HG02642 (cell line): ENCODE data around the gene OR4E1.
"Not testable (repeated sequence)": the region's sequence is repeated elsewhere in the genome, so short reads cannot be mapped to it uniquely, and the experiment has no call there.

ENCODE experiments used
- ATAC-seq: cut with Tn5 transposase; IDR thresholded peaks from one replicate; pipeline ENCODE4 v1.9.1; 2021; ENCODE audit warnings: mild to moderate bottlenecking; ENCODE audit not compliant: unreplicated experiment, poor library complexity

OR4E1 gene

GRCh38 chr14:21654215-21654614 is 19.4 kb downstream of the OR4E1 start:
- no peak for ATAC-seq

- no peak for ATAC-seq
Measured at GRCh38 chr14:21653331-21653885, 20.2 kb downstream of the OR4E1 start, which contains the start of gene OR4E2. Gene OR4E2, plus strand, starts transcription at chr14:21653835. Its CDS starts 11,248 bp downstream, at chr14:21665083.

DNA sequence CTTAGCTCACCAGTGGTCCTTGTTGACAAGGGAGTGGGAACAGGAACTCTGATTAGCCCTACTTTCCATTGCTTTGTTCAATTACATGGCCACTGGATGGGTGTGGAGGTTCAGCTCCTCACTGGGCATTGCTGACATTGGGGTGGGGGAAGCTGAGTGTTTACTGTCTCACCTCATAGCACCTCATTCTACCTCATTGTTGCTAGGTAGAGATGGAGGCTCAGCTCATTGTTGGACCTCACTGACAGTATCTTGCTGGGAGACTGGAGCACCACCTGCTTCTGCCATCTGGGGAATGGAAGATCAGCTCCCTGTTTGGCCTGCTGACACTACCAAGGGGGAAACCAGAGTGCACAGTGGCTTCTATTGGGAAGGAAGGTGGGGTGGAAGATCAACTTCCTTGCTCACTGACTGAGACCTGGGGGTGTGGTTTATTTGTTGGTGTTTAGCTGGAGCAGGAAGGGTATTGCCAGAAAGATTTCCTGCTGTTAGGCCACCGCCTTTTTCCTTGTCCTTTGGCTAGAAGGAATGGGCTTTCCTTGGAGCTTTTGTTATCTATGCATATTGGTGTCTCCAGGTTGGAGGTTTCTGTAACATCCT is 21.3 kb downstream of the OR4E1 start:
- ATAC-seq = no peak

DNA sequence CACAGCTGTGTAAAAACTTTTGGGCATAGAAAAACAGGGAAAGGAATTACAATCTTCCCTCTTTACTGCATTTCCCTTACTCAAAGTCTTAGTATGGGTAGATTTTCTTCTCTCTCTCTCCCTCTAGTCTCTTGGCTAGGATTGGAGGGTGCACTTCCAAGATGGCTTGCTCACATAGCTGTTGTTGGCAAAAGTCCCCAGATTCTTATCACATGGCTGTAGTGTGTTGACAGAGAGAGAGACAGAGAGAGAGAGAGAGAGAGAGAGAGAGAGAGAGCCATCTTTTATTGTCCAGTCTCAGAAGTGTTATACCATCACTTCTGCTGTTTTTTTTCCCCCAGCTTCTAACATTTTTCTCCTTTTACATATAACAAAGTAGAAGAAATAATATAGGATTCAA is 26.2 kb downstream of the OR4E1 start:
- no peak for ATAC-seq

GRCh38 chr14:21643407-21643806 is 30.2 kb downstream of the OR4E1 start:
- ATAC-seq = no peak

DNA sequence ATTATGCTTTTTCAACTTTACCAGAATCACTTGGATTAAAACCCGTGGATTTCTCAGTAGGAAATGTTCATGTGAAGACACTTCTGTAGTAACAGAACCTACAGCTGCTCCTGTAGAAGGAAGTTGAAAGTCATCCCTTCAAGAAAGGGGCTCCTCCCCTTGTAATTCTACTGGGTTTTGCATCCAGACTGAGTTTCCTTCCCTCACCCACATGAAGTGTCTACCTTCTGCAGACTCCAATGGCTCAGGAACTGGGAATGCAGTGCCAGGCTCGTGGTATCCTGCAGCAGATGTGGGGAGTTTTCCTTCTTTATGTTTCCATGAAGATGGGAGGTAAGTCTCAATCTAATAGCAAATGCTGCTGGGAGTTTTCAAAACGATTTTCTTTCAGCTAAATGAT is 30.9 kb downstream of the OR4E1 start:
- ATAC-seq = no peak

DNA sequence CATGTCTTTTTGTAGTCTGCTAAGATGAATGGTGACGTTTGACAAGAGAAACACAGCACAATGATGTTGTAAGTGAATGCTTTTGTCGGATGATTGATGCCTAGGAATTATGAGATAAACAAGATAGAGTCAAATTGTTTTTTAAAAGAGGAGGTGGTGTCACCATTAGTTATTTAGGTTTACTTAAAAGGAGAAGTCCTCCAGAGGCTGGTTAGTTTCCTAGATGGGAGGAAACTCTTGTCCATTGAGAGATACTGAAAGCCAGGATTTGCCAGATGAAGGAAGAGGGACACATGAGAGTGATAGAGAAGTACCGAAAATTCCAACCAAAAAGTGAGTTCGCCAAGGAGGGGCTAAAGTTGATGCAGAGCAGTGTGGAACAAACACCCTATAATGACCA is 38.8 kb downstream of the OR4E1 start, which contains the start of gene OR10G2:
Gene OR10G2 (minus strand): TSS at position 101 of the 400 bp plus-strand sequence. CDS start 98 bp downstream, at position 3.
- ATAC-seq = no peak

GRCh38 chr14:21631084-21631483 is 42.5 kb downstream of the OR4E1 start:
- no peak for ATAC-seq

DNA sequence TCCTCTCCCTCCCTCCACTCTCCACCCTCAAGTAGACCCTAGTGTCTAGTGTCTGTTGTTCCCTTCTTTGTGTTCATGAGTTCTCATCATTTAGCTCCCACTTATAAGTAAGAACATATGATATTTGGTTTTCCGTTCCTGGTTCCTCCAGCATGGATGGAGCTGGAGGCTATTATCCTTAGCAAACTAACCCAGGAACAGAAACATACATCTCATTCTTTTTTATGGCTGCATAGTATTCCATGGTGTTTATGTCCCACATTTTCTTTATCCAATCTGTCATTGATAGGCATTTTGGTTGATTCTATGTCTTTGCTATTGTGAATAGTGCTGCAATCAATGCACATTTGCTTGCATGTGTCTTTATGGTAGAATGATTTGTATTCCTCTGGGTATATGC is 43.1 kb downstream of the OR4E1 start:
- ATAC-seq = not testable (repeated sequence)

- ATAC-seq = no peak
Measured at GRCh38 chr14:21626491-21627230, 47.0 kb downstream of the OR4E1 start.
